T47D (cell line): Measurements from ENCODE around the gene ZBED4.
"Not testable (repeated sequence)": the region's sequence is repeated elsewhere in the genome, so short reads cannot be mapped to it uniquely, and the experiment has no call there.

Experiments
- DNase-seq, 2 experiments: peaks; one replicate each; pipeline versions ENCODE4 v3.0.0 to v3.0.0-alpha.2; 2011 to 2012; ENCODE audit warnings: low read depth in 1 of 2, low spot score in 1 of 2
- JUND ChIP-seq: IDR thresholded peaks from 2 replicates; pipeline ENCODE4 v1.6.1; 2012; ENCODE audit warnings: low read depth
- in situ Hi-C: cut with HindIII; loops from 2 replicates; pipeline ENCODE4 v1.10.0; 2016; ENCODE audit warnings: low sequenced_read_pairs, low pct_unique_long_range_greater_than_20kb

ZBED4 gene

DNA sequence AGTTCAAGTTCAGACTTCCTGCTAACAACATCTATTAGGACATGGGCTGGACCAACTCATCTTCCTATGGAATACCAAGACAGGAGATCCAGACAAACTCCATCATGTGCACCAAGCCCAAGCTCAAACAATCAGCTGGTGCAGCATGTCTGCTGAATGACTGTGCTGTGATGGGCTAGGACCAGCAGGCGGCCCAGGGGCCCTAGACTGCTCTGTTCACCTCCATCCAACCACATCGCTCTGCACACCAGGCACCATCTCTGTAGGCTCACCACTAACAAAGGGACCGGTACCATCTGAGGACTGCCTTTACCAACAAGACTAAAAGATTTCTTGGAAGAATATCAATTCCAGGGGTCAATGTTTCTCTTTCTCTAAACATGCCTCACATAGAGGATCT is 36.3 kb upstream of the ZBED4 start:
- TF ChIP-seq JUND = no peak
- no peak for DNase-seq
- in situ Hi-C loops = no loop called here

DNA sequence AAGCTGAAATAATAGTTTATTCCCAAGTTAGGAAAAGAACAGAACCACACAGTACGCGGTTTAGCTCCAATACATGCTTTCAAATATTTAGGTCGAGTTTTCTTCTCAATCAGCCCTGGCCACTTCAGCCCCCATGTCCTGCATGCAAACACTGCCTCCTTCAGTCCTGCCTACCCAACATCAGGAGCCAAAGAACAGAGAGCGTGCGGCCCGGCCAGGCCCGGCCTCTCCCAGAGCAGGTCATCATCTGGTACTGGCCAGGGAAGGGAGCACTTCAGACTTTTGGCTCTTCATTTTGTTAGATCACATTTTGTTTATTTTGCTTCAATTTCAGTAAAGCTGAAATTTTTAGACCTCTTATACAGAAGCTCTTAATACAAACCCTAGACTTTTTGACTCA is 32.7 kb upstream of the ZBED4 start:
- in situ Hi-C loops = no loop called here
- TF ChIP-seq JUND = no peak
- no peak for DNase-seq

DNA sequence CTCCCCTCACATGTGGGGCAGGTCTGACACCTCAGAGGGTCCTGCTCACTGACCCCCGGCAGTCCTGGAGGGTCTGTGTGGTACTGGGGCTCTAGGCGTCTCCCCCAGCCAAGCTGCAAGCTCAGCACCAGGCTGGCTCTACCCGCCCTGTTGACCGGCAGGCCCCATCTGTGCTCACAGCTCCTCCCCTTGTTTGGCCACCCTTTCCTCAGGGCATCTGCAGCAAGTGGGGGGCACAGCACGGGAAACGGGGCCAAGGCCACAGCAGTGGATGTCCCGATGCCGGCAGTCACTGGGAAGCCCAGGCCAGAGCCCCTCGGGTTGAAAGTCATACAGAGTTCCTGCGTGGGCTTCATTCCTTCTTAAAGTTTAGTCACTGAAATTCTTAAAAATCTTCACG is 31.9 kb upstream of the ZBED4 start:
- DNase-seq, in situ Hi-C loops: not testable (repeated sequence)

DNA sequence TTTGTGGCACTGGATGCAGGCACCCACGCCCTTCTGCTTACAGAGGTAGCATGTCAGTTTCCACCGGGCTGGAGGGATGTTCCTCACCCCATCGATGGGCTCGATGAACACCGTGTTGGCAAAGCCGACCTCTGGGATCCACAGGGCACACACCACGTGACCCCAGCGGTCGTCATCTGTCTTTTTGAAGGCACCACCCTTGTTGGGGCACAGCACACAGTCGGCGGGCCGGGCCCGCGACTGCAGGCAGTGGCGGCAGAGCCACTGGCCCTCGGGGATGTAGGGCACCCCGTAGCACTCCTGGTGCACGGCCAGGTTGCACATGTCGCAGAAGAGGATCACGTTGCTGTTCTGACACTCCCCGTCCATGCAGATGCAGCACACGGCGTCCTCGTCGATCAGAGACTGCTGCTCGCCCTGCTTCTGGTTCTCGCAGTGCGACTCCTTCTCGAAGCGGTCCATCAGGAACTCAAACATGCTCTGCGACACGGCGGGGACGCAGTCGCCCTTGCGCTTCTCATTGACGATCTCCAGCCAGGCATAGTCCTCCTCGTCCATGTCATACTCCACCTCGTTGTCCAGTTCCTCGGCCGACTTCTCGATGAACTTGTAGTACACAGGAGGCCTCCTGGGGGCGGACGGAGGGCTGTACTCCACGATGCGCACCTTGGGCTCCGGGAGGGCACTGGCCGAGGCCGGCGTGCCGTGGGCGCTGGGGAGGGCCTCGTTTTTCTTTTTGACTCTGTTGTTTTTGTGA is 30.2 kb upstream of the ZBED4 start:
- no peak for TF ChIP-seq JUND
- in situ Hi-C loops = no loop called here
- DNase-seq = no peak

DNA sequence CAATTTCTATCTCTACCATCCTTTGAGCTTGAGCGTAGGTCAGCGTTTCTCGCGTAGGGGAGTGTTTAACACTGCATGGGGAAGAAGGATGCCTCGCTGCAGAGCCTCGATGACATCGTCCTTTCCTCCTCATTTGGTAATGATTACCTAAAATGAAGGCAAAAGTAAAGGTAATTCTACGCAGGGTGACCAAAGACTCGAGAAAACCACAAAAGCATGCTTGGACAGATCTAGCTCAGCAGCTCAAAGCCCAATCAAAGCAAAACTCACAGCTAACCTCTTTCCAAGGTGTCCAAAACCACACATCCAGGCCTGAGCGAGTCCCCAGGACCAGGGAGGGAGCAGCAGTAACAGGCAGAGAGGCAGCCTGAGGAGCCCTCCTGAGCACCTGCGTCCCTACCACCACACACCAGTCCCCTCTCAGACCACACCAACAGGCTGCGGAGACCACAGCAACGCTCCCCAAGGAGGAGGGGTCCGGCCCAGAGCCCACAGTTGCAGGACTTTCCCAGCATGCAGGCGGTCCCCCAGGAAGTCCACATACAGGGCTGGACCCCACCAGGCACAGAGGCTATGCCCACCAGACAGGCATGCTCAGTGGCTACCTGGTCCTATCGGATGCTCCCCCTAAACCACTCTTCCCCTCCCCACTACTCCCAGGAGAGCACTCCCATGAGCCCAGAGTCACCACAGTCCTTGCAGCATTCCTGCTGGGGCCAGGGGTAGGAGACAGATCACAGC is 29.3 kb upstream of the ZBED4 start:
- in situ Hi-C loops = no loop called here
- DNase-seq = no peak
- no peak for TF ChIP-seq JUND

DNA sequence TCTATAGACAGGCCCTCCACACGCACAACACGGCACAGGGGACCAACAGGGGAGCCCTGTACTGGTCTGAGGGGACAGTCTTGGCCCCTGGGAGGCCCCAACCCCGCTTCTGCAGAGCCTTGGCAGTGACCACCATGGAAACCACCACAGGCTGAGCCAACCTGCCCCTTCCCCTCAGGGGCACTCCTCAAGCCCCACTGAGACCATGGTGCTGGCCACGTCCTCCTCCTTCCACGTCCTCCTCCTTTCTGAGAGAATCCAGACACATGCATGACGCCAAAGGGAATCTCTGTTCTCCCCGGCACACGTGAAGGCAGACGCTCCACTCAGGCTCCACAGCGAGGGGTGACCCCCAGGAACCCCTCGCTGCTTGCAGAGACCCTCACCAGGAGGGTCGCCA is 28.7 kb upstream of the ZBED4 start:
- in situ Hi-C loops = no loop called here
- DNase-seq = no peak

DNA sequence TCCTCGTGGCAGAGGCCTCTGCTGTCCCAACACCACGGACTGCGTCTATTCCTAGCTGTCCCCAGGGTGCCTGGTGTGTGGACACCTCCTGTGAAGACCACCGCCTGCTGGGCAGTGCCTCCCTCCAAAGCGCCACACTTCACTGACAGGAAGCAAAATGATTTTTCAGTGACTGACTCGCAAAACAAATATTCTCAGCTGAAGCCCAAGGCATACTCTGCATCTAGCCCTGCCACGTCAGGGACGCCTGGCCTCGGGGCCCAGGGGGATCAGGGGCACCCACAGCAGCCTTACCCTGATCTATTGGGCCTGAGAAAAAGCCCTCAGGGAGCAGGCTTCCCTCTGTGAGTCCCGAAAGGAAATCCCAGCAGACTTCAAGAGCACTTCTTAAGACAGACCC is 28.2 kb upstream of the ZBED4 start:
- TF ChIP-seq JUND = no peak
- in situ Hi-C loops = no loop called here
- no peak for DNase-seq

More for the DNA sequence above, 28.7 kb upstream of the ZBED4 start:
- no peak for TF ChIP-seq JUND

DNA sequence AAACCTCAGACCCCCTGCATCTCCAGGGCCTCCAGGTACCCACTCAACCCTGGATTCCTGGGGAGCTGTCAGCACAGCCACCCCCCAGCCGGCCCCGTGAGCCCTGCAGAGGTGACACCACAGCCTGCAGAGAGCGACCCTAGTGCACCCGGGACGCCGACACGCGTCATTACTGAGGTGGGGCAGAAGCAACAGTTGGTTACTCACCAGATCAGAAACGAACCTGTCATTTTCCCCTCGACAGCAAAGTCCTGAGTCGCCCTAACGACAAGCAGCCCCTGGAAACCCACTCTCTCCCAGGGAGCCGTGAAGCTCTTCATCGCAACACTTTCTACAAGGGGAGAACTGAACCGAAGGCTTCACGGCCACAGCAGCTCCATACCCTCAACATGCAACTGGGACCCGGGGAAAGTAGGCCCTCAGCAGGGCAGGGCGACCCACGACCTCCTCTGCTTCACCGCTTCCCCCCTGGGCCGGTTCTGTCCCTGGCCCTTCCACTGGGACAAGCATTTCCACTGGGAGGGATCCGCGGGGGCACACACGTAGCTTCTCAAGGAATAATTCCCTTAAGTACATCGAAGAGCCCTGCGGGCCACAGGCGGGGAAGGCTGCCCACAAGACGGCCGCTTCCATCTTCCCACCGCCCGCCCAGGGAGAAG is 27.6 kb upstream of the ZBED4 start:
- in situ Hi-C loops = no loop called here
- DNase-seq = no peak
- no peak for TF ChIP-seq JUND

DNA sequence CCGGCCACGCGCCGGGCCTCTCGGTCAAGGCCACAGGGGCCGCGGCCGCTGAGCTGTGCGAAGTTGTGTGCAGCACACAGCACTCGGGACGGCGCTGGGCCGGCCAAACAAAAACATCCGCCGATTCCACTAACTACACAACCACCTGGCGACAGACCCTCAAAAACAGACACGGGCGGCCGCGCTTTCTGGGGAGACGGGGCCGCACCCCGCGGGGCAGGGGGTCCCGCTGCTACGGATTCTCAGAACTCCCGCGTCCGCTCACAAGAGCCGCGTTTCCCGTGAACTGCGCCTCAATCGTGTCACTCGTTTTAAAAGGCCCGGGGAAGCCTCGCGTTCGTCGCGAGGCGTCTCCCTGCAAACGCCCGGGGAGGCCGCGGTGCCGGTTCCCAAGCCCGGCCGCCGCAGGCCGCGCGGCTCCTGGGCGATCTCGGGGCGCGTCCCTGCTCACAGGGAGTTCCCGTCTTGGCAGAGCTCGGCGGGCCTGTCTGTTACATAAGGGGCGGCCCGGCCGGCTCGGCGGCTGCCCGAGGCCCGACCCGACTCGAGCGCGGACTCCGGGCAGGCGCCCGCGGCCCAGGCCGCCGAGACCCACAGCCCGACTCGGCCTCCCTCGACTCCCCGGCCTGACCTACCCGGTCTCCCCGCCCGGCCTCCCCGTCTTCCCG is 26.9 kb upstream of the ZBED4 start:
- in situ Hi-C loops = no loop called here

DNA sequence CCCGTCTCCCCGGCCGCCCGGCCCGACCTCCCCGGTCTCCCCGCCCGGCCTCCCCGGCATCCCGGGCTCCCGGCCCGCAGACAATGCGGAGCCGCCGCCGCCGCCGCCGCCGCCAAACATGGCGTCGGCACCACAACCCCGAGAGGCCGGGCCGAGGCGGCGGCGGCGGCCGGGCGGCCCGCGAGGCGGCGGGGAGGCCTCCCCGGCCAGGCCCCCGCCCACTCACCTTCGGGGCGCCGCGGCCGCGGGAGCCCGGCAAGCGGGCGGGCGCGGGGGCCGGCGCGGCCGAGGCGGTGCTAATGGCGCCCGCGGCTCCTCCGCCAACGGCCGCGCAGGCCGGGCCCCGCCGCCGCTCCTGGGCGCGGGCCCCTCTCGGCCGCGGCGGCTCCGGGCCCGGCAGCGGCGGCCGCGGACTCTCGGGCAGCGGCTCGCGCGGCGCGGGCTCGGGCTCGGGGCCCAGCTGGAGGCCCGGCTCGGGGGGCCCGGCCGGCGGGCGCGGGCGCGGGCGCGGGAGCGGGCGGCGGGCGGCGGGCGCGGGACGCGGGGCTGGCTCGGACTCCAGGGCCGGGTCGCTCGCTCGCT is 26.3 kb upstream of the ZBED4 start:
- TF ChIP-seq JUND = no peak
- no peak for DNase-seq
- in situ Hi-C loops = no loop called here

More for the DNA sequence above, 26.9 kb upstream of the ZBED4 start:
- TF ChIP-seq JUND = no peak
- DNase-seq = peak in 1 of 2 experiments; percentile 22

DNA sequence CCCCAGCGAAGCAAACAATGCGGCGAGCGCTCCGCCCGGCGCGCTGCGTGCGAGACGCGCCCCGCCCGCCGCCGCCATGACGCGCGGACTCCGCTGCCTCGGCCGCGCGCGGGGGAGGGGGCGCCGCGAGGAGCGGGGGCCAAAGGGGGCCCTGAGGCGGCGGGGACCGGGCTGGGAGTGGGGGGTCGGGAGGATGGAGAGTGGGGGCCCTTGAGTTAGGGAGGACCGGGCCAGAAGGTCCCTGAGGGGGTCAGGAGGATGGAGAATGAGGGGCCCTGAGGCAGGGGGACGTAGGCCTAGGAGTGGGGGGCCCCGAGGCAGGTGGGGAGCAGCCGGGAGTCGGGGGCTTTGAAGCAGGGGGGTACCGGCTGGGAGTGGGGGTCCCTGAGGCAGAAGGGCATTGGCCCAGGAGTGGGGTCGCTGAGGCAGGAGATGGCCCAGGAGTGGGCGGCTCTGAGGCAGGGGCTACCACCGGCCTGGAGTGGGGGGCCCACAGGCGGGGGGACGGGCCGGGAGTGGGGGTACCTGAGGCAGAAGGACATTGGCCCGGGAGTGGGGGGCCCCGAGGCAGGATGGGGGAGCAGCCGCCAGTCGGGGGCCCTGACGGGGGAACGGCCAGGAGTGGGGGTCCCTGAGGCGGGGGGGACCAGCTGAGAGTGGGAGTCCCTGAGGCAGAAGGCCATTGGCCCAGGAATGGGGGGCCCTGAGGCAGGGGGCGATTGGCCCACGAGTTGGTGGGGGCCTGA is 25.6 kb upstream of the ZBED4 start, which contains the start of gene BRD1:
BRD1 (minus strand) TSS at position 21 of the 746 bp plus-strand sequence. CDS start 3,556 bp downstream, outside the sequence.
- peak; percentile 34 to 75 for DNase-seq
- in situ Hi-C loops = no loop called here
- no peak for TF ChIP-seq JUND

DNA sequence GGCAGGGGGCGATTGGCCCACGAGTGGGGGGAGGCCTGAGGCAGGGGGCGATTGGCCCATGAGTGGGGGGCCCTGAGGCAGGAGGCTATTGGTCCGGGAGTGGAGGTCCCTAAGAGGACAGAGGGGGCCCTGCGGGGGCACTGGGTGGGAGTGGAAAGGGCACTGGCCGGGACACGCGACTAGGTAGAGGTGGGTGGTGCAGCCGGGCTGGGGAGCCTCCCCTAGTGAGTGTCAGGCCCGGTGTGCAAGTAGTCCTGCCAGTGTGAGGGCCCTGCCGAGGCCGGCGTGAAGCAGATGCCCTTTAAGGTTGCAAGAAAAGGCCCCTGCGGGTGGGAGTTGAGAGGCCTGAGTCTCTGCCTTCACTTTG is 25.1 kb upstream of the ZBED4 start:
- in situ Hi-C loops = no loop called here
- DNase-seq = no peak
- TF ChIP-seq JUND = no peak
